K562 (cell line): ENCODE measurements around the gene PRRG4. TPM values are rescaled to one million over a fixed set of nuclear protein-coding genes. Genes with fewer than 3 reads are reported as not detected.

ENCODE experiments used
- ARNT ChIP-seq, 2 experiments: fragments of 450-650 bp; IDR thresholded peaks; 2 replicates each; pipeline ENCODE4 v1.6.1; 2016; ENCODE audit warnings: mild to moderate bottlenecking in 1 of 2
- BHLHE40 ChIP-seq: IDR thresholded peaks from 2 replicates; pipeline ENCODE4 v1.6.1; 2011; ENCODE audit warnings: low read length, improper control_type of control experiment
- DLX4 ChIP-seq: fragments of 250-450 bp; sonication (Bioruptor Pico); IDR thresholded peaks from 2 replicates; pipeline ENCODE4 v1.6.1; 2021; ENCODE audit warnings: mild to moderate bottlenecking
- ESRRA ChIP-seq: fragments of 450-650 bp; IDR thresholded peaks from 2 replicates; pipeline ENCODE4 v1.6.1; 2014; ENCODE audit warnings: low read depth, mild to moderate bottlenecking, moderate library complexity, borderline replicate concordance
- FOXO4 ChIP-seq: fragments of 450-650 bp; formaldehyde crosslinking; IDR thresholded peaks from 2 replicates; pipeline ENCODE4 v1.4.0; 2020; ENCODE audit warnings: mild to moderate bottlenecking, moderate library complexity
- GABPB1 ChIP-seq: sonication (generic); formaldehyde crosslinking; IDR thresholded peaks from 2 replicates; pipeline ENCODE4 v1.8.0; 2022; ENCODE audit warnings: mild to moderate bottlenecking, missing genetic modification reagents
- KDM2B ChIP-seq: fragments of 250-450 bp; sonication (Bioruptor Pico); IDR thresholded peaks from 2 replicates; pipeline ENCODE4 v1.8.0; 2021; ENCODE audit warnings: mild to moderate bottlenecking, moderate library complexity
- MTA1 ChIP-seq: fragments of 450-650 bp; IDR thresholded peaks from 2 replicates; pipeline ENCODE4 v1.6.1; 2017; ENCODE audit warnings: borderline replicate concordance
- PHTF2 ChIP-seq: fragments of 250-450 bp; sonication (Bioruptor Pico); IDR thresholded peaks from 2 replicates; pipeline ENCODE4 v1.5.0; 2021; ENCODE audit warnings: mild to moderate bottlenecking
- POLR3A ChIP-seq: IDR thresholded peaks from 2 replicates; pipeline ENCODE4 v1.6.1; 2011; ENCODE audit warnings: borderline replicate concordance, mild to moderate bottlenecking, moderate library complexity; ENCODE audit not compliant: insufficient read length, insufficient read depth; ENCODE audit errors: extremely low read depth
- PTTG1 ChIP-seq: fragments of 450-650 bp; IDR thresholded peaks from 2 replicates; pipeline ENCODE4 v1.6.1; 2016; ENCODE audit warnings: low read depth, mild to moderate bottlenecking, missing genetic modification characterization, missing compliant biosample characterization
- SREBF2 ChIP-seq: sonication (generic); formaldehyde crosslinking; IDR thresholded peaks from 2 replicates; pipeline ENCODE4 v1.4.0; 2020; ENCODE audit warnings: mild to moderate bottlenecking, missing genetic modification reagents
- TFE3 ChIP-seq: fragments of 450-650 bp; formaldehyde crosslinking; IDR thresholded peaks from 2 replicates; pipeline ENCODE4 v1.4.0; 2020; ENCODE audit warnings: mild to moderate bottlenecking, mixed read lengths
- ZNF140 ChIP-seq: fragments of 250-450 bp; sonication (Bioruptor Pico); IDR thresholded peaks from 2 replicates; pipeline ENCODE4 v1.8.0; 2021; ENCODE audit warnings: moderate library complexity, mild to moderate bottlenecking, inconsistent platforms
- ZNF197 ChIP-seq: fragments of 200-800 bp; sonication (Bioruptor generic); IDR thresholded peaks from 2 replicates; pipeline ENCODE4 v1.6.1; 2016; ENCODE audit warnings: low read depth, missing genetic modification characterization, missing compliant biosample characterization
- ZNF507 ChIP-seq: conservative IDR thresholded peaks from 2 replicates; pipeline ENCODE4 v1.6.1; 2017; ENCODE audit warnings: missing genetic modification characterization, missing compliant biosample characterization
- ZNF57 ChIP-seq: fragments of 450-650 bp; formaldehyde crosslinking; IDR thresholded peaks from 2 replicates; pipeline ENCODE4 v1.4.0; 2020; ENCODE audit warnings: mild to moderate bottlenecking, moderate library complexity
- polyA plus RNA-seq, 8 experiments: library from polyadenylated mRNA; depleted of rRNA in 4 of 8; stranded (reverse) in 5 of 8; unstranded in 3 of 8; fragments of >200 nt; fragmentation: Nextera tagmentation in 2 of 8; fragmentation: Illumina TruSeq in 1 of 8; extraction: Ambion mirVana in 2 of 8; extraction: Trizol in 1 of 8; gene quantifications; 2 replicates each; pipeline versions ENCODE4 v1.2.1 to v1.2.3, GENCODE V29; 2011 to 2014; ENCODE audit warnings: inconsistent platforms in 1 of 8, missing spikeins in 1 of 8
- total RNA-seq, 7 experiments: library from RNA; depleted of rRNA in 6 of 7; stranded (reverse); fragments of >200 nt in 6 of 7; fragmentation: Illumina TruSeq in 2 of 7; extraction: Trizol in 2 of 7; gene quantifications; 2 replicates each; pipeline versions ENCODE4 v1.2.1 to v1.2.3, GENCODE V29; 2011 to 2021; ENCODE audit warnings: low replicate concordance in 1 of 7

Gene PRRG4
- total and polyA plus RNA-seq, 9 of the 15 experiments (the other 6 are each of a cell fraction or from before 2014, with no cell fraction given), result not detected

GRCh38 chr11:32894149-32894827 lies 64.6 kb downstream of the PRRG4 start (continued):
- TF ChIP-seq ARNT (IDR thresholded peaks at IDR 0.05), result peak in 1 of 2 experiments; percentile 54; a peak in 1 of 4 replicates
- no peak for TF ChIP-seq KDM2B
- no peak for TF ChIP-seq ESRRA
- no peak for TF ChIP-seq POLR3A
- TF ChIP-seq PHTF2 (CRISPR knock-in tag), result no peak
- TF ChIP-seq DLX4, result no peak
- no peak for TF ChIP-seq TFE3 (CRISPR knock-in tag)
- peak; percentile 24; the same call in 1 of the 2 replicates for TF ChIP-seq GABPB1 (CRISPR knock-in tag)
- TF ChIP-seq SREBF2 (CRISPR knock-in tag), result no peak
- TF ChIP-seq MTA1, result no peak
- TF ChIP-seq FOXO4 (CRISPR knock-in tag), result no peak
- no peak for TF ChIP-seq PTTG1 (tag)
- no peak for TF ChIP-seq ZNF197 (CRISPR knock-in tag)
- no peak for TF ChIP-seq BHLHE40
- TF ChIP-seq ZNF57 (CRISPR knock-in tag), result no peak
- TF ChIP-seq ZNF507 (tag), result no peak
- TF ChIP-seq ZNF140 (CRISPR knock-in tag), result no peak
